Muscle layer of duodenum (tissue), 2 donors: ENCODE results near the gene SHROOM3.

ENCODE experiments used
- H3K27ac ChIP-seq: one replicate; pipeline ENCODE4 v1.7.0; 2013; ENCODE audit warnings: mild to moderate bottlenecking, low read length
- H3K27me3 ChIP-seq: one replicate; pipeline ENCODE4 v1.7.0; 2013; ENCODE audit warnings: low read depth, mild to moderate bottlenecking, control low read depth, low read length
- H3K36me3 ChIP-seq, 2 donors: one replicate each; pipeline ENCODE4 v1.7.0; 2013; ENCODE audit warnings: low read length in 2 of 2, control low read depth in 1 of 2, mild to moderate bottlenecking in 1 of 2; ENCODE audit not compliant: insufficient read depth in 2 of 2, control insufficient read depth in 1 of 2
- H3K4me1 ChIP-seq, 2 donors: one replicate each; pipeline ENCODE4 v1.7.0; 2013; ENCODE audit warnings: low read length in 2 of 2, mild to moderate bottlenecking in 2 of 2, control low read depth in 1 of 2, moderate library complexity in 1 of 2; ENCODE audit not compliant: insufficient read depth in 2 of 2, control insufficient read depth in 1 of 2
- H3K4me3 ChIP-seq, 2 donors: one replicate each; pipeline ENCODE4 v1.7.0; 2013; ENCODE audit warnings: low read length in 2 of 2, low read depth in 1 of 2, mild to moderate bottlenecking in 1 of 2
- H3K9me3 ChIP-seq, 2 donors: one replicate each; pipeline ENCODE4 v1.7.0; 2013; ENCODE audit warnings: low read length in 2 of 2, control low read depth in 1 of 2, mild to moderate bottlenecking in 1 of 2; ENCODE audit not compliant: control insufficient read depth in 1 of 2
- donor health status: healthy.

Gene SHROOM3

DNA sequence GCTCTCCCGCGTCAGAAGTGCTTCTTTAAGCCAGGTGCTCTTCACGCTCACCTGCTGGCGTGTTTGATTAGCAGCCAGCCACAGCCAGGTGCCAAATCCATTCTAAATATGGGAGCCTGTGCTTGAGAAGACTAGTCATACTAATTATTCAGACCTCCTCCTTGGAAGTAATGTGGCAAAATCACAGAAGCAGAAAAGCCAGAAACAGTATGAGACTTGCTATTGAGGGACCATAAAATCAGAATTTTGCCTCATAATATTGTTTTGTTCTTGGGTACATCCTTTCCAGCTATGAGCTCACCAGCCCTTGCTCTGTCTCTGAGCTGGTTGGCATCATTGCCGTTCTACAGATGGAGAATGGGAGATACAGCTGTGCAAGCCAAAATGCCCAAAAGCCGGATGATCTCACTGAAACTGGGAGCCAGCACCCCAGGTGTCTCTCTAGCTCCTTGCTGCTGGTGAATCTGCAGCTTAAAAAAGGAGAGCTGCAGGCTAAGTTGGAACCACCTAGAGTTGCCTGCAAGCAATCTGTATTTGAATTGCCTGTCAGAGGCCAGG lies 205.4 kb downstream of the SHROOM3 start:
- Histone ChIP-seq H3K9me3 (no peaks in the 10 kb centered on the region), H3K27me3 (no peaks in the 10 kb centered on the region), H3K4me3 (no peak overlapping the region), H3K27ac (no peak overlapping the region), H3K4me1 (no peaks in the 10 kb centered on the region), H3K36me3 (no peaks in the 10 kb centered on the region)

DNA sequence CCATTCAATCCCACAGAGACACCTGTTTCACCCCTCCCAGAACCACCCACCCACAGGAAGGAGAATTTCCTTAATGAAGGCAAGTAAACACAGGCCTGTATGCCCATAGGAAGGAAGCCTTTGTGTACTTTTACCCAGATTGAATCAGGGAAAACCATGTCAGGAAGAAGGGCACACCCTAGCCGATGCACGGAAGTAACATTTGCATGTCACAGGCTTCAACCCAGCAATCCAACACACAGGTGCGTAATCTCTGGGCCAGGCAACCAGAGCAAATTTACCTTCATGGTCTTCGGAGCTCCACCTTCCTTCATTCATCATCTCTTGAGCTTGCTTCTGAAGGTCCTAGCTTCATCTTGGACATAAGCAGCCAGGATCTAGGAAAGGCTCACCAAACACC lies 206.3 kb downstream of the SHROOM3 start:
- no peak overlapping the region for H3K27ac ChIP-seq
- H3K27me3 ChIP-seq: no peaks in the 10 kb centered on the region
- H3K36me3 ChIP-seq: no peaks in the 10 kb centered on the region
- no peaks in the 10 kb centered on the region for H3K4me1 ChIP-seq
- H3K9me3 ChIP-seq: no peaks in the 10 kb centered on the region
- H3K4me3 ChIP-seq: no peak overlapping the region

DNA sequence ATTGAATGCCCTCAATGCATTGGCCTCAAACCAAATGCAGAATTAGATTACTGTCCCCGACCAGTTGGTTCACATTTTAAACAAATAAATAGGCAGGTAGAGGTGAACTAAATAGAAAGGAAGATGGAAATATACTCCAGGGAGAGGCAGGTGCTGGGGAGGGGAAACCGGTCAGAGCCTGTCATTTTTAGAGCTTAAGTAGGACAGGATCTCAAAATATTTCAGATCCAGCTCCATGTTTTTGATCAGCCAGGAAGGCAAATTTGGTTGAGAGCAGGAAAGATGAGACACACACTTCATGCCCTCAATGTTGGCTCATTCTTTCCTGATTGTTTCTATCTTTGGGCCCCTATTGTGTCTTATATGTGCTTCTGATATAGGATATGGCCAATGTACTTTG lies 206.7 kb downstream of the SHROOM3 start:
- Histone ChIP-seq H3K36me3 (no peaks in the 10 kb centered on the region), H3K9me3 (no peaks in the 10 kb centered on the region), H3K4me1 (no peaks in the 10 kb centered on the region), H3K27ac (no peak overlapping the region), H3K27me3 (no peaks in the 10 kb centered on the region), H3K4me3 (no peak overlapping the region)

DNA sequence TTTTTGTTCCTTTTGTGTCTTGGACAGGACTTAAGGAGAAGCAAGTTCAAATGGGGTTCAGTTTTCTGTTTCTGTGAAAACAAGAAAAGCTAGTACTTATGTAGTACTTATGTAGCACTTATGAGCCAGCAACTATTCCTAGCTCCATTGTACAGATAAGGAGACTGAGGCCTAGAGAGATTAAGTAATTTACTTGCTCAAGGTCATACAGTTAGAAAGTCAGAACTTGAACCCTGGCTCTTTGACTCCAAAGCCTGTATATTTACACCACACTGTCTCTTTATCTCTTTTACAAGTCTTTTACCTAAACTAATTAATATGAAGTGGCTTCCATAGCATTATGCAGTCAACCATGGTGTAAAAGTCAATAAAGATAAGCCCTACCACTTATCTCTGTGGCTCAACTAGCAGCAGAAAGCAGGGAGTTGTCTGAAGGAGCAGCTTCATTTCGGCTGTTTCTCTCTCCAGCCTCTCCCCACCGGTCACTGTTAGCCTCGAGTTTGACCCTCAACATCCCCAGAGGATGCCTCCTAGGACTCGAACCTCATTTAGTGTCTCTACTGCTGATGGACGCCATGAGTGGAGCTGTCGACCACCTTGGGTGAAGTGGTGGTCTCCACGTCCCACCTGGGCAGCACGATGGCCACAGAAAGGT lies 209.9 kb downstream of the SHROOM3 start:
- H3K4me1 ChIP-seq: no peaks in the 10 kb centered on the region
- no peak overlapping the region for H3K4me3 ChIP-seq

DNA sequence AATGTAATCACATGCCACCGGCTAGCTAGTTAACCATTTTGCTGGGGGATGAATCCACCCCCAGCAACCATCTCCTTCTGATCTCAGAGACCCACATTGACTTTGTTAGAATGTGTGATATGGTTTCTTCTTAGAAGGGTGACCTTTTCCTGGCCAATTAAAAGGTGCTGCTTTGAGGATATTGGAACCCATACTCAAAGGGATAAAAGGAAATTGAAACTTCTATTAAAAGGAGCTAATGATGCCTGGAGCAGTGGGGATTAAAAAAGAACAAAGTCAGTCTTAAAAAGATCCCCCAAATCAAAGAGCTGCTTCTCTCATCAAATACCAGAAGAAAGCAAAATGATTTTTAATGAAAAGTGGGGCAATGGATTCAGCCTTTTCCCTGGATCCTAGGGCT lies 214.1 kb downstream of the SHROOM3 start:
- peaks cover 0 to 2% of the 10 kb centered on the region in 2 donors for H3K9me3 ChIP-seq
- H3K27me3 ChIP-seq: no peaks in the 10 kb centered on the region
- no peaks in the 10 kb centered on the region for H3K36me3 ChIP-seq
- H3K27ac ChIP-seq: no peak overlapping the region
- no peaks in the 10 kb centered on the region for H3K4me1 ChIP-seq
- no peak overlapping the region for H3K4me3 ChIP-seq

More for the DNA sequence above, 209.9 kb downstream of the SHROOM3 start:
- Histone ChIP-seq H3K27me3 (no peaks in the 10 kb centered on the region), H3K27ac (no peak overlapping the region), H3K36me3 (no peaks in the 10 kb centered on the region), H3K9me3 (peaks cover 0 to under 1% of the 10 kb centered on the region in 2 donors)

DNA sequence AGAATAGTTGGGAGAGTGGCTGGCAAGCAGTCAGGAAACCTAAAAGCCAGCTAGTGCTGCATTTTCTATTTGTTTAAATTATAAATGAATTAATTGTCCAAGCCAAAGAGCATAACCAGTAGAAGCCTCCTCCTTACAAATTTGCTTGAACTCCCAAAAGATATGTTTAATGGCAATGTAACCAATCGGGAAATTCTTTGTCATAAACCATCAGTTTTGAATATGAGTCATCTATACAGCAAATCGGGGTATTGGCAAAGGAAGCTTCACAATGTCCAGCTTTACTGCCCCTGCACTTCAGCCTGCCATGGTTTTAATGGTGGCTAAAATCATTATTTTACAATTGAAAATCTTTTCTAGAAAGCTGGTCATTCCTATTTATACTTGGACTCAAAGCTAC lies 216.6 kb downstream of the SHROOM3 start:
- Histone ChIP-seq H3K9me3 (peaks cover 0 to 2% of the 10 kb centered on the region in 2 donors), H3K27ac (no peak overlapping the region), H3K36me3 (no peaks in the 10 kb centered on the region), H3K4me1 (peaks cover 0 to 6% of the 10 kb centered on the region in 2 donors), H3K4me3 (no peak overlapping the region), H3K27me3 (no peaks in the 10 kb centered on the region)

DNA sequence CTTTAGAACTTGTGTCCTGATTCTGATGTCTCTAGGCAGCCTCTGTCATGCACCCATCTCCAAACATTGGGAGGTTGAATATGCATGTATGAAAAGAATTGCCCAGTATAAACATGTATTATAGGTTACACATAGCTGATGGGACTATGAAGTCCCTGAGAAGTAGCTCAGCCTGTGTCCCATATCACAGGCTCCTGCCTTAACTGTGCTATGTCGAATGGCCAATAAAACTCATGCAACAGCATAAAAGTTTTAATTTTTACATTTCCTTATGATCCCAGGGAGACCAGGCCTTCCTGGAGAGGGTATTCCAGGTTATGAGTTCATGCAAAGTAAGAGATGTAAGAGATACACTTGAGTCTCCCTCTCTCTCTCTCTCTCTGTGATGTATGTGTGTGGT lies 217.4 kb downstream of the SHROOM3 start:
- Histone ChIP-seq H3K27me3 (no peaks in the 10 kb centered on the region), H3K27ac (no peak overlapping the region), H3K4me3 (no peak overlapping the region), H3K36me3 (no peaks in the 10 kb centered on the region), H3K9me3 (peaks cover 0 to 2% of the 10 kb centered on the region in 2 donors), H3K4me1 (peaks cover 0 to 6% of the 10 kb centered on the region in 2 donors)

DNA sequence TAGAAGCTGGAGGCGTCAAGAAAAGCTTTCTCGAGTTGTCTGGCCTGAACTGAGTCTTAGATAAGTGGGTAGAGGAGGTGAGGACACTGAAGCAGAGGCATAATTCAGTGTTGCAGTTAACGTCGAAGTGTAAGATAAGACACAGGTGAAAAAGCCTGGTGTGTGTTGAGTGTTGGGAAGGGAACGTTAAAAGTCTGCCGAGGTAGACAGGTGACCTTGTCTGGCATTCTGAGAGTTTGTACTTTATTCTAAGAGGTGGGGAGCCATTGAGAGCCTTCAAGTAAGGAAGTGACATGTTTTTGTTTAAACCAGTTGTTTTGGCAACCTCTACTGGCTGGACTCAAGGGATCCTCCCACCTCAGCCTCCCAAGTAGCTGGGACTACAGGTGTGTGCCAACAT lies 219.1 kb downstream of the SHROOM3 start:
- H3K27ac ChIP-seq: no peak overlapping the region

DNA sequence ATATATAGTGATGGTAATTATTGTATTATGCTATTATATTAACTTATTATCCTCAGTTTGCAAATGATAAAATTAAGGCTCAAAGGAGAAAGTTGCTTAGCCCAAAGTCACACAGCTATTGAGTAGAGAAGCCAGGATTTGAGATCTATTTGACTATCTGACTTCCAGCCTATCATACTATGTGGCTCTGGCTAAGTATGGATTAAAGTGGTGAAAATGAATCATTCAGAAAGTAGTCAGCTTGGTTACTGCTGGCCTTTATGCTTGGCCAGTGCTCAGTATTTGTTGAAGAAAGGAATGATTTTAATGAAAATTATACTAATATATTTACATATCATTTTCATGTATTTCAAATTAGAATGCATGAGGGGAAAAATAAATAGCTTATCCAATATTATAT lies 219.8 kb downstream of the SHROOM3 start:
- Histone ChIP-seq H3K27me3 (no peaks in the 10 kb centered on the region), H3K9me3 (peaks cover 0 to 2% of the 10 kb centered on the region in 2 donors), H3K27ac (no peak overlapping the region), H3K4me1 (peaks cover 0 to 6% of the 10 kb centered on the region in 2 donors), H3K4me3 (no peak overlapping the region), H3K36me3 (peaks cover 0 to 3% of the 10 kb centered on the region in 2 donors)

More for the DNA sequence above, 219.1 kb downstream of the SHROOM3 start:
- Histone ChIP-seq H3K9me3 (peaks cover 0 to 2% of the 10 kb centered on the region in 2 donors), H3K27me3 (no peaks in the 10 kb centered on the region), H3K4me3 (no peak overlapping the region), H3K4me1 (peaks cover 0 to 6% of the 10 kb centered on the region in 2 donors), H3K36me3 (peaks cover 0 to 3% of the 10 kb centered on the region in 2 donors)

DNA sequence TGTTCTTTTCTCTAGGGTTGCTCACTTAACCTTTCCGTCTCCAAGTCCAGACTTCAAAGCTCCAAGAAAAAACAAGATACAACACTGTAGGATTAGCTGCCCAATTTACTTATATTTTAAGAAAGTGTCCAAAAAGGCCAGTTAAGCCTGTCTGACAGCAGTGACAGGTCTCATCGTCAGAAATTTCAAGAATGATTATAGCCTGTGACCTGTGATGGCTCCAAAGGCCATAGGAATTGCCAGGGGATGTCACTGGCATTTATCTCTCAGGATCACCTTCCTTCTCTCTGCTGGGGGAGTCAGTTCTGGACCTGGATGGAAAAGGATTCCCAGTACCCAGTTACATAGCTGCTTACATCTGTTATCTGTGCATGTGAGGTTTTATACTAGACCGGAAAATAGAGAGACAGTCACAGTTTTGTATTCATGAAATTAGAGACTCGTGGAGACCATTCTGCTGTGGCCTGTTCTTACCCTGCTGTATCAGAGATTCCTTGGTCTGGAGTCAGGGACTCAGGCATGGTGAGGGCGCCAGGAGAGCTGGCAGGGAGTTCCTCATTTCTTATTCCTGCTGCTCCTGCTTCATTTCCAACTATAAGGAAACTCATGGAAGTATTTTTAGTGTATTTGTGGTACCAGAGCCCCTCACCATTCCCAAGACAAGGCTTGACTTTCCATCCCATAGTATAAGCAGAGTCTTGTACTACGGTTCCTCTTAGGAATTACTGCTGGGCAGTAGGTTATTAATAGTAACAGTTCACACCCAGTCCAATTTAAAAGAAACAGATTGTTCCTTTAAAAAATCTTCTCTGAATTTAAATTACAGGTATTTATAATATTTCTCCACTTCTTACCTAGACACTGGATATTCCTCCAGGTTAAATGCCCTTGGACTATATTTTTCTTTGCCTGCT lies 220.8 kb downstream of the SHROOM3 start:
- Histone ChIP-seq H3K9me3 (no peaks in the 10 kb centered on the region), H3K27me3 (no peaks in the 10 kb centered on the region), H3K27ac (no peak overlapping the region), H3K36me3 (peaks cover 0 to 3% of the 10 kb centered on the region in 2 donors), H3K4me1 (peaks cover 0 to 6% of the 10 kb centered on the region in 2 donors), H3K4me3 (no peak overlapping the region)

DNA sequence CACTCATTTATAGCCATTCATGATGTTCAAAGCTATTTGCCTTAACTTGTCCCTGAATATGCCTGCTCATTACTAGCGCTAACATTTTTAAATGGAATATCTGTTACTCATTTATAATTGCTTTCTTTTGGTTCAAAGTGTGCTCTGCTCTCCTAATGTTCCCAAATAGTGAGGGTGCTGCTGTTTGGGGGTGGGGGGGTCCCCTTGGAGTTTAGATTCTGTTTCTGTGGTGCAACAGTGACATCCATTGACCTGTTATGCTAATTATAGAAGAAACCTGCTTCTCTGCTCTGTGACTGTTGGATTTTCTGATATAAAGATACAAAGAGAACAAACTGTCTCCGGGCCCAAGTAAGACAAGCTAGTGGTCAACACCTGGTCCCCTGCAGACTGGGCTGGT lies 222.4 kb downstream of the SHROOM3 start:
- Histone ChIP-seq H3K9me3 (no peaks in the 10 kb centered on the region), H3K36me3 (peaks cover 0 to 3% of the 10 kb centered on the region in 2 donors), H3K4me1 (peaks cover 0 to 6% of the 10 kb centered on the region in 2 donors), H3K4me3 (no peak overlapping the region), H3K27ac (no peak overlapping the region), H3K27me3 (no peaks in the 10 kb centered on the region)
